ENCODE data around the gene TRNT1.

DNA sequence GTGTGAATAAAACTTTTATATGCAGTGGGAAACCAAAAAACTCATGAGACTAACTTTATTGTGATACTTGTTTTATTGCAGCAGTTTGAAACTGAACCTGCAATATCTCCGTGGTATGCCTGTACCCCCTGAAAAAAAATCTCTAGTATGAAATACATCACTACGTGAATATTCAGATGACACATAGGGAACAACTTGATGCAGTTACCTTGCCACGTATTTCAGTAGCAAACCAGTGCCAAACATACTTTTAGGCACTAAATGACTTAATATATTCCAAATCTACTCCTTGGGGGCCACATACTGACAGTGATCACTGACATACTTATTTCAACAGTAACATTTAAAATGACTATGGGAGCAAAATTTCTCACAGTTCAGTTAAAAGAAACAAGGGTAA lies 38.9 kb downstream of the TRNT1 start:
- TF ChIP-seq, protein P1, sequence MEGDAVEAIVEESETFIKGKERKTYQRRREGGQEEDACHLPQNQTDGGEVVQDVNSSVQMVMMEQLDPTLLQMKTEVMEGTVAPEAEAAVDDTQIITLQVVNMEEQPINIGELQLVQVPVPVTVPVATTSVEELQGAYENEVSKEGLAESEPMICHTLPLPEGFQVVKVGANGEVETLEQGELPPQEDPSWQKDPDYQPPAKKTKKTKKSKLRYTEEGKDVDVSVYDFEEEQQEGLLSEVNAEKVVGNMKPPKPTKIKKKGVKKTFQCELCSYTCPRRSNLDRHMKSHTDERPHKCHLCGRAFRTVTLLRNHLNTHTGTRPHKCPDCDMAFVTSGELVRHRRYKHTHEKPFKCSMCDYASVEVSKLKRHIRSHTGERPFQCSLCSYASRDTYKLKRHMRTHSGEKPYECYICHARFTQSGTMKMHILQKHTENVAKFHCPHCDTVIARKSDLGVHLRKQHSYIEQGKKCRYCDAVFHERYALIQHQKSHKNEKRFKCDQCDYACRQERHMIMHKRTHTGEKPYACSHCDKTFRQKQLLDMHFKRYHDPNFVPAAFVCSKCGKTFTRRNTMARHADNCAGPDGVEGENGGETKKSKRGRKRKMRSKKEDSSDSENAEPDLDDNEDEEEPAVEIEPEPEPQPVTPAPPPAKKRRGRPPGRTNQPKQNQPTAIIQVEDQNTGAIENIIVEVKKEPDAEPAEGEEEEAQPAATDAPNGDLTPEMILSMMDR (IDR thresholded peaks at IDR 0.05), result no peak
- no peak for TF ChIP-seq POLR2A (IDR thresholded peaks at IDR 0.05)
